Left hindlimb (tissue), 1 donor: ENCODE results near the gene BTG2.

ENCODE experiments used
- DNase-seq: peaks from one replicate; pipeline ENCODE4 v3.0.0-alpha.2; 2018

Gene BTG2

DNA sequence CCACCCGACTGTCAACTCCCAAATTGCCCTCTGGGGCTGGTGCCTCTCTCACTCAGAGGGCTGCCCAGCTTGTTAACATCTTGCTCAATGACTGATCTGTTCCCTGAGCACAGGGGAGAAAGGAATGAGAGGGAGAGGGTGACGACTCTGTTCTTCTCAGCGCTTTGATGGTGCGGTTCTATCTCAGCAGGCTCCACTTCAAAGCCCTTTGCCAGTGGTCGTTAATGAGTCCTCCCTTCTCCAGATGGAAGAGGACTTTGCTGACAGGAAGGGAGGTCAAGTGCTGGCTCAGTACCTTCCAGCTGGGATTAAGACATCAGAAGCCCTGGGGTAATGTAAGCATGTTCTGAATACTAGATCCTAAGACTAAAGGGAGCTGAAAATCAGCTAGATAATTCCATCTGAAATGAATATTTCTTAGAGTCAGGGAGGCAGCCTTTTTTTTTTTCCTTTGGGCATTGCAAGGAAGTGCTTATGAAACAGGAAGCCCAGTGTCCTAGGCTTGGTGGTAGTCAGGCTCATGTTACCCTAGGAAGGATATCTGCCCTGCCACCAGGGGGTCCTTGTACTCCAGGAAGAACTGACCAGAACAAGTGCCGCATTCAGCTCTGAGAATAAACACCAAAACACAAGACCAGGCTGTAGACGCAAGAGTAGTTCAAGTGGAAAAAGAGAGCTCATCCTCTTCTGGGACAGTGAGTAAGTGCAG lies 40.9 kb downstream of the BTG2 start:
- DNase-seq = no peak

GRCh38 chr1:203346769-203347102 lies 41.4 kb downstream of the BTG2 start:
- DNase-seq = no peak

DNA sequence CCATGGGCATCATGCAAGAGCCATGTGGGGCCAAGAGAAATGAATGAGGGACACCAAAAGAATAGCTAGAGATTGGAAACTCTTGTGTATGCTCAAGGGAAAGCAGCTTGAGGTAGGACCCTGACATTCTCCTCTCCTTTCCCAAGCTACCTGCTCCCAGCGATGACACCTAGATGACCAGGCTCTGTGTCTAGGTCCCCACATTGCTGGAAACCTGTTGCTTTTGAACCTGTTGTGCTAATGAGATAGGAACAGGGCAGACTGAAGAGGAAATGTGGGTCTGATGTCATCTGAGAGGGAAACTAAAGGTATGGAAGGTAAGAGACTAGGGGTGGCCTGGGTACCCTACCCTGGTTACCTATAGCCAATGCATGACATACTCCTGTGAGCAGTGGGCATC lies 43.8 kb downstream of the BTG2 start:
- no peak for DNase-seq

DNA sequence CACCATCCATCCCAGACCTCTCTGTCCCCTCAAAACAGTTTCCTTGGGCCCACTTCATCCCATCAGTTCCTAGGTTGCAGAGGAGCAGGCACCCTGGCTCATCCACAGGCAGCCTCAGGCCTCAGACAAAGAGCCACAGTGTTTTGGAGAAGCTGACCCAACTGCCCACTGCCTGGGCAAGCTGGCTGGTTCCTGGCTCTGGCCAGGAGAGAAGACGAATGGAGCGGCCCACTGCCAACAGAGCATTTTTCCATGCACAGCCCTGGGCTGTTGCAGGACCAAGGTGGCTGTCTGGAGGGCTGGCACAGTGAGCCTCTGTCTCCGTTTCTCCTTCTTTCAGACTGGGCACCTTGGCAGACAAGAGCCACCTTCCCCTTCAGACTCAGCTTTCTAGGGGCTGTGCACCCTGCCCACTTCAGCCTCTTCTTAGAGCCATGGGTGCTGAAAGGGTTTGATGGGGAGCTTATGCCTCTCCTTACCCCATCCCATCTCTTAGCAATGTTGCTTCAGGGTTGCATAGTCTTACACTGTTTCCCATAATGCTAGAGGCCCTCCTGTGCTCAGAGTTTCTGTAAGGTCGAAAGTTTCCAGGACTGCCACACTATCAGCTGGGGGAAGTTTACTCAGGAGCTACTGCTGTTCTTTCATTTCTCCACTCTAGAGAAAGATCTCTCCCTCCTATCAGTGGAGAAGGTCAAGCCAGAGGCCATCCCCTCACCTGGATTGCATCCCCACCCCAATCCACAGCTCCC lies 44.6 kb downstream of the BTG2 start:
- DNase-seq = peak; percentile 62

- DNase-seq = peak; percentile 91
Observed at GRCh38 chr1:203351037-203351625, 45.8 kb downstream of the BTG2 start, which contains the start of gene FMOD. Gene FMOD, minus strand, starts transcription at chr1:203351122. Its CDS starts 2,852 bp downstream, at chr1:203348270.

DNA sequence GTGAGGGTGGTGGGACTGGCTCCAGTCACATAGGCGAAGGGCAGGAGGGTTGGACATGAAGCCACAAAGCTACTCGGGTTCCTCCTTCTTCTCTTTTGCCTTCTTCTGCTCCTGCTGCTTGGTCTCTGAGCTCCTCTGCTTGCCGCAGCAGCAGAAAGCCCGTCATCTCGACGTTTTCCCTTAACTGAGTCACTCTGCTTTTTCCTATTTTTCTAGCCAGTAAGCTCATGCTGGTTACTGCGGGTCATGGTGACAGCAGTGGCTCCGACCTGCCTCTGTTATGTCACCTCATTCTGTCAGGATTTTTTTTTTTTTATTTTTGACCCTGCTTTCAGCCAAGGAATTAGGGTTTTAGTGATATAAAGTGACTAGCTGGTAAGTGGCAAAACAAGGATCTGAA lies 48.2 kb downstream of the BTG2 start:
- DNase-seq = no peak

DNA sequence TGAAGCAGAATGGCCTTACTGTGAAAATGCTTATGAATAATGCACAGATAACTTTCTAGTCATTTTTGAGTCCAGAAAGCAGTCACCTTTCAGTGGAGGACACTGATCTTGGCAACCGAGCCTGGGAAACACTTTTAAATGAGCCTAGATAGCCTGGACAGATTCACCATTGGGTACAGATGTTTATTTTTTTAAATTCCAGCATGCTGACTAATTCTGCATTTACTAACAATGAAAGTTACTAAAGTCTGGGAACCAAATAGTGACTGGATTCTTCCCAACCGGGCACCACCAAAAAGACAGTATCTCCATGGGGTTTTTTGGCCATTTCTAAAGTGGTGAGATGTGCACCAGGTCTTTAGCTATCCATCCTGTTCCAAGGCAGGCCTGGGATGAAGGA lies 48.9 kb downstream of the BTG2 start:
- no peak for DNase-seq

GRCh38 chr1:203359010-203359571 lies 53.8 kb downstream of the BTG2 start:
- no peak for DNase-seq
